Measurements from ENCODE around the gene KATNAL2.
"Not testable (repeated sequence)": the region's sequence is repeated elsewhere in the genome, so short reads cannot be mapped to it uniquely, and the experiment has no call there.

KATNAL2 gene

DNA sequence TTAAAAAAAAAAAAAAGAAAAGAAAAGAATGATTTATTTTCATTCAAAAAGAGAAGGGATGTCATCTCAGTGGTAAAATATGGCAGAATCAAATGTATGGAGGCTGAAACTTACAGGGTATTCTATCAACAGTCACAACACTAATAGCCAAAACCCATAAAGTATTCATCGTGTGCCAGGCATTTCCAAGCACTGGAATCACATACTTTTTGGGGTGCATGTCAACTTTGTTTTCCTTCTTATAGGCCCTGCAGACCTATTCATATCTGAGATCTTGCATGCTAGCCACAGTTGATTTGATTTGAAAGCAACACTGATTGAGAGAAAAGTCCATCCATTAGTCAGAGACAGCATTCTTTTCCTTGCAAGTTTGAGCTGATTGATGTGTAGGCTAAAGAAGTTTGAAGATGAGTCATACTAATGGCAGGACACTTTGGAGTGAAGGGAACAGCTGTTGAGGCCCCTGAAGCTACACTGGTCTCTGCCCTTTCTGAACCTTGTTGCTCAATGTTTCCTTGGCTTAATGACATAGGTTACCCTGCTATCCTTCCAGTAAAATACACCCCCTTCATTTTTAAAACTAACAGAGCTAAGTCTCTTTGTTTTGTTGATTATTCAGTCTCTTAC is 22.0 kb downstream of the KATNAL2 start:
- DNase-seq (ENCODE audit: low read depth), result peak; percentile 78

DNA sequence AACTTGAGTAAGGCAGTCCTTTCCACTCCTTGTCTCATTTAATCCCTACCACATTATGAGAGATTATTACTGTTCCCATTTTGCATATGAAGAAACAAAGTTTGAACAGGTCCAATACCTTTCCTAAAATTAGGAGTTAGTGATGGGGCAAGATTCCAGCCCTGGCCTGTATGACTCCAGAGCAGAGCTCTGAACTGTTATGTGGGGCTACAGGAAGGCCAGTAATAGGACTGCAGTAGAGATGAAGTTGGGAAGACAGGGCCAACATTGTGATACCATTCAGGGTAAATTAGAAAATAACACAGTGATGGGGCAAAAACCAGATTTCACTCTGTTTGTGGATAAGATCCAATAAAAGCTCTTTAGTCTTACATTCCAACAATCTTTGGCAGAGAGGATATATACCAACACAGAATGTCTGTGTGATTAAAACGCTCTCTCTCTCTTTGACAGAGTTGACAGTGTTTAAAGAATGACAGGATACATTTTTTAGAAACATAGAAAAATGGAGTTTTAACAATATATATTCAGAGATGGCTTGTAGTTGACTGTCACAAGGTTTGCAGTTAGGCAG is 22.7 kb downstream of the KATNAL2 start:
- no peak for DNase-seq (ENCODE audit: low read depth)

DNA sequence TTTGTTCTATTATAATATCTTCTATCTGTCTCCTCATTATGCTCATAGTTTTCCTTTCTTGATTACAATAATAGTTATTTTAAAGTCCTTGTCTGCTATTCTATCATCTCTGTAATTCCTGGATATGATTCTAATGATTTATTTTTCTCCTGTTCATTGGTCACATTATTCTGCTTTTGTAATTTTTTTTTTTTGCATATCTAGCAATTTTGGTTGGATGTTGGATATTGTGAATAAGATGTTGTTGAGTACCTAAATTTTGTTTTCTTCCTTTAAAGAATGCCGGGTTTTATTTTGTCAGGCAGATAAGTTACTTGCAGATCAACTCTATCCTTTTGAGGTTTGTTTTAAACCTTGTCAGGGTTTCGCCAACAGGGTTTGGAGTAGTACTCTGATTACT is 25.2 kb downstream of the KATNAL2 start:
- DNase-seq (ENCODE audit: low read depth), result no peak

DNA sequence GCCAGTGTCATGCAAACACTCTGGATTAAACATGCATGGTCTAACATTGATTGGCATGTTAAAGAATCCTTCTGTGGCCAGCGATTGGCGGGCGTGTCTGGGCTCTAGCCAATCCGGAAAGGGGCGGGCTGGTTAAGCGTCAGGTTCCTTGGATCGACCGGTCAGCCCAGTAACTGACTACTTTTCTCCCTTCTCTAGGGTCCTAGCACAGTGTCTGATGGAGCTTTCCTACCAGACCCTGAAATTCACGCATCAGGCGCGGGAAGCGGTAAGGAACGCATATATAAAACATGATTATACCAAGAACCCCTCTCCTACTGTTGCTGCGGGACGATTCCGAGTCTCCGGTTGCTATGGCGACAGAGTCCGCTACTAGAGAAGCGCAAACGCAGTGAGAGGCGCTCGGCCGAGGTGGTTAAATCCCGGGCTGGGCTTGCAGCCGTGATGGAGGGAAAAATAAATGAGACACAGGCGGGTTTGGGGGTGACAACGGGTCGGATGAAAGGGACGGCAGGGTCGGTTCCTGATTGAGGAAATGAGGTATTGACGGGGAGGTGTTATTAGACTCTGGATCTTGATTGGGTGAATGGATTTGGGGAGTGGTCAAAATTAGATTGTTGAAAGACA is 29.4 kb downstream of the KATNAL2 start:
- peak; percentile 79 for DNase-seq (ENCODE audit: low read depth)

DNA sequence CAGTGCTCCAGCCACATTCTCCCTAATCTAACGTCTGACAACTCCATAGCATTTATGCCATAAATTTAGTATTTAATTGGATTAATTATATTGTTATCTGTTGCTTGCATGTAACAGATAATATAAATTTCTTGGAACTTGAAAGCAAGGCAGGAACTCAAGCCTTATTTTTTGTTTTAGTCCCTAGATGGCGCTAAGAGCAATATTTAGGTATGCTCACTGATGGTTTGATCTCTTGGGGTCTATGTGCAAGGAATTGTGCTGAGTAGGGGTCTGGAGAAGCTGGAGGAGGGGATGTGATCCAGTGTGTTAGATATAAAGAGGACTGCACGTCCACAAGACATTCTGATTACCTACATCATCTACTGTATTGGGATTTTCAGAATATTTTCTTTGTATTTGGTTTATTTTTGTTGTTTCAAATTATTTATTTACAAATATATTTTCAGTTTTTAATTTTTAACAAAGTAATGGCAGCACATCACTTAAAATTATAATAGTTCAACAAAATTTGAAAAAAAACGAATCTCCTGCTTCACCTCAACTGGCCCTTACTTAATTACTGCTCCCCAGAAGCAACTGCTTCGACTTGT is 32.8 kb downstream of the KATNAL2 start:
- no peak for DNase-seq (ENCODE audit: low read depth)

DNA sequence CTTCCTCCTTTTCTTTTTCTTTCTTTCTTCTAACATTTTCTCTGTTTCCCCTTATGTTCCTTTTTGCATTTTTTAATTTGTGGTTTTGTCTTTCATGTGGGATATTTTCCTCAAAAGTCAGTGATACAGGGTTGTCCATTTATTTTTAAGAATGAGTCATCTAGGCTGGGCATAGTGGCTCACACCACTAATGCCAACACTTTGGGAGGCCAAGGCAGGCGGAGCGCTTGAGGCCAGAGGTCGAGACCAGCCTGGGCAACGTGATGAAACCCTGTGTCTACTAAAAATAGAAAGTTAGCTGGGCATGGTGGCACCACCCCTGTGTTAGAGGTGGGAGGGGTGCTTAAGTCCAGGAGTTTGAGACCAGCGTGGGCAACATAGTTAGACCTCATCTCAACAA is 35.8 kb downstream of the KATNAL2 start:
- no peak for DNase-seq (ENCODE audit: low read depth)

DNA sequence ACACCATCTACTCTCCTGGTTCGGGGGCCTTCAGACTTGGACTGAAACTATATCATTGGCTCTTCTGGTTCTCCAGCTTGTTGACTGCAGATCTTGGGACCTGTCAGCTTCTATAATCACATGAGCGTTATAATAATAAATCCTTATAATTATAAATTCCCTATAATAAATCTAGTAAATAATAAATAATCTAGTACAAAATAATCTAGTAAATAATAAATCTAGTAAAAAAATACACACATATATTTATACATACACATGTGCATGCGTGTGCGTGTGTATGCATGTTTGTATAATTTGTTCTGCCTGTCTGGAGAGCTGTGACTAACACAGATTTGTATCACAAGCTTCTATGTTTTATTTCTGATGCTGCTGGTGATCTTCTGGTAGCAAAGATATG is 40.8 kb downstream of the KATNAL2 start:
- DNase-seq (ENCODE audit: low read depth), result no peak

DNA sequence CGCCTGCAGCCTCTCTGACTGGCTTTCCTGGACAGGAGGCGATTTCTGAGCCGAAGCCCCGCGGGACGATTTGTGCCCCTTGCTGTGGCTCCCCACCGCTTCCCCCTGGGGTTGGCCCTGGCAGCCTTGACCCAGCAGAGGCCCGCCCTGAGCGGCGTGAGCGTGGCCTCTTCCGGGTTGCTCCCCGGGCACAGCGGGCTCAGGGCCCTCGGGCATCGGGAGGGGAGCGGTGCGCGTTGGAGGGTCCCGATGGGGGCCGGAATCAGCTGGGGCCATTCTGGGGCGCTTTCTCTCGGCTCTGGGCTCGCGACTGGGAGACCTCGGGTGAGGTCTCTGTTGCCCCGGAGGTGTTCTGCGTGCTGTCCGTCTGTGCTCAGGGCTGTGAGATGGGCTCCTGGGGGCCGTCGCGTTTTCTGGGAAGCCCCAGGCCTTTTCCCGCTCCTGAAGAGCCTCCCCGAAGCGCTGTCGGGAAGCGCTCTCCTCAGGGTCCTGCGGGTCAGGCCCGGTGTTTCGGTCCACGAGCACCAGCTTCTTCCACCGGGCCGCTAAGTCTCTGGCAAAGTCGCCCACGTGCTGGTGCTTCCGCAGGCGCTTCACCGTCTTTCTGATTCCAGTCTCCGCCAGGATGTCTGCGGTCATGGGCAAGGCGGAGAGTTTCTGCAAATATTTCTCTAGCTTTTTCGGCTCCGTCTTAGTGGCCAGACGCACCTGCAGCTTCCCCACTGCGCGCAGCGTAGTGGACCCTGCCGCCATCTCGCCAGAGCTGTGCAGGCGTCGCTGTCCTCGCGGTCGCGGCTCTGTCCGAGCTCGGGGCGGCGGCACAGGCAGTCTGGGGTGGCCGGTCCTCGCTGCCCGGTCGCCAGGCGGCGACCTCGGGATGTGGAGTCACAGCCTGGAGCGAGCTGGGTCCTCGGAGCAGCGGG is 46.5 kb downstream of the KATNAL2 start:
- DNase-seq (ENCODE audit: low read depth), result not testable (repeated sequence)

DNA sequence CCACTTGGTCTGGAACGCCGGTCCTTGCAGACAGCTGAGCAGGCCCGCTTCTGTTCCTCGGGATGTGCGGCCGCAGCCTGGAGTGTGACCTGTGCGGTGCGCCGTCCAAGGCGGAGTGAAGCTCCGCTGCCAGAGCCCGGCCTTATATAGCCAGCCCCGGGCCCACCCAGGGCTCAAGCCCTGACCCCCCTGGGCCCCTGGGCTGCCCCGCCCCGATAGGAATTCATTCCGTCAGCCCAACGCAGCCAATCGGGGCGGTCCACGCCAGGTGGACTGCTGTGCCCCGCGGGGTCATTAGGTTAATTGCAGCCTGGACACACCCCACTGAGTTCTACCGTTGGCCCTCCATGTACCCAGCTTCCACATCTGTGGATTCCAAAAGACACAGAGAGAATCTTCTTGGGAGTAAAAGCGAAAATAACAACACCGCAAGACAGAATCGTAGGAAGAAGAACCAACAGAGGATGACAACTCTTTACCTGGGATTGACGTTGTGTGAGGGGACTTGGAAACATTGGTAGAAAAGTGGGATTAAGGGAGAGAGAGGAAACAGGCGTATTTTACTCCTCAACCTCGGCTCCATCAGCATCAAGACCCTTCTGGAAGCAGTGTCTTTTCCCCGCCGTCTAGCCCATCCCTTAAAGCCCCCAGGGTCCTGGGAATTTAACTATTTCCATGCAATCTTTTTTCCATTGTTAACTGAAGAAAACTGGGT is 47.3 kb downstream of the KATNAL2 start:
- not testable (repeated sequence) for DNase-seq (ENCODE audit: low read depth)

DNA sequence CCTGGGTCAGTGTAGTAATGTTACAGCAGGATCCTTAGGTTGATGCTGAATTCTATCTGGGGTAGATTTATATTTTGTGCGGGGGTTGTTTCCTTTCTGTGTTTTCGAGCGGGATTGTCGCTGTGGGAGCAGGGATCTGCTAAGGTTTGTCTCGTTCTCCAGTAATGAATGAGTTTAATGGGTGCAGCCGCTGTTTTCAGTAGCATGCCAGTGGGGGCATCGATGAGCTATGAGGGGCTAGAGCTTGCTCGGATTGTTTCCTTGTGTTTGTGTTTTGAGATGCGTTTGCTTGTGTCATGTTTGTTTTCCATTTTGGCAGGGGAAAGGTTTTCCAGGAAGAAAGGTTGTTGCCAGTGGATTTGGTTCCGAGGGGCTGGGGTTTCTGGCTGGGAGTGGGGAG is 48.9 kb downstream of the KATNAL2 start:
- DNase-seq (ENCODE audit: low read depth), result not testable (repeated sequence)

DNA sequence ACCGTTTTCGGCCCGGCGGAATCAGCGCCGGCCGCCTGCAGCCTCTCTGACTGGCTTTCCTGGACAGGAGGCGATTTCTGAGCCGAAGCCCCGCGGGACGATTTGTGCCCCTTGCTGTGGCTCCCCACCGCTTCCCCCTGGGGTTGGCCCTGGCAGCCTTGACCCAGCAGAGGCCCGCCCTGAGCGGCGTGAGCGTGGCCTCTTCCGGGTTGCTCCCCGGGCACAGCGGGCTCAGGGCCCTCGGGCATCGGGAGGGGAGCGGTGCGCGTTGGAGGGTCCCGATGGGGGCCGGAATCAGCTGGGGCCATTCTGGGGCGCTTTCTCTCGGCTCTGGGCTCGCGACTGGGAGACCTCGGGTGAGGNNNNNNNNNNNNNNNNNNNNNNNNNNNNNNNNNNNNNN is 52.1 kb downstream of the KATNAL2 start:
- not testable (repeated sequence) for DNase-seq (ENCODE audit: low read depth)

DNA sequence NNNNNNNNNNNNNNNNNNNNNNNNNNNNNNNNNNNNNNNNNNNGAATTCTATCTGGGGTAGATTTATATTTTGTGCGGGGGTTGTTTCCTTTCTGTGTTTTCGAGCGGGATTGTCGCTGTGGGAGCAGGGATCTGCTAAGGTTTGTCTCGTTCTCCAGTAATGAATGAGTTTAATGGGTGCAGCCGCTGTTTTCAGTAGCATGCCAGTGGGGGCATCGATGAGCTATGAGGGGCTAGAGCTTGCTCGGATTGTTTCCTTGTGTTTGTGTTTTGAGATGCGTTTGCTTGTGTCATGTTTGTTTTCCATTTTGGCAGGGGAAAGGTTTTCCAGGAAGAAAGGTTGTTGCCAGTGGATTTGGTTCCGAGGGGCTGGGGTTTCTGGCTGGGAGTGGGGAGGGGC is 102.5 kb downstream of the KATNAL2 start:
- not testable (repeated sequence) for DNase-seq (ENCODE audit: low read depth)

DNA sequence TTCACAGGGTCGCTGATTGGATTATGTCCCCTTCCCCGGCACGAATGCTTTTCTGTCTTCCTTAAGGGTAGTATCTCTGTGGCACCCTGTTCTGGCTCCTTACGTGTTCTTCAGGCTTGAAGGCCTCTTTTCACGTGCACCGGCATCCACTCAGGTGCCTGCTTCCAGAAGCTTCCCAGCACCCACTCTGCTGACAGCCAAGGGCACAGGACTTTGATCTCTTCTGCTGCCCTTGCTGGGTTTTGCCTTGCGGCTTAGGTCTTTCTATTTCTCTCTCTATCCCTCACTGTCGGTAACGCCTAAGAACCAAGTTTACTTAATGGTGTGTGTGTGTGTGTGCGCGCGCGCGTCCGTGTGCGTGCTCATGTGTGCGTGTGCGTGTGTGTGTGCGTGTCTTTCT is 103.4 kb downstream of the KATNAL2 start:
- DNase-seq (ENCODE audit: low read depth), result not testable (repeated sequence)

DNA sequence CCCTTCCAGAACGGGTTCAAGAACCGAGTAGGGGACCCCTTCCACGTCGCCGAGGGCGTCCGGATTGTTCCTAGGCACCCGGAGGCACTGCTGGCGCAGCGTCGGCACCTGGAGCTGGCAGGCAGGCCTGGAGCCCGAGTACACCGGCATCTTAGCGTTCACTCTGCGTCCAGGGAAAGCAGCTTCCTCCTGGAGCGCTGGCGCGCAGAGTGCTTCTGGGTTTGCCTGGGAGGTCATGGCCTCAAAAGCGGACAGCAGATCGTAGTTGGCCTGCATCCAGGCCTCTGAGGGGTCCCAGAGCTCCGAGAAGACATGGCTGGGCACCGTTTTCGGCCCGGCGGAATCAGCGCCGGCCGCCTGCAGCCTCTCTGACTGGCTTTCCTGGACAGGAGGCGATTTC is 105.4 kb downstream of the KATNAL2 start:
- DNase-seq (ENCODE audit: low read depth), result not testable (repeated sequence)

DNA sequence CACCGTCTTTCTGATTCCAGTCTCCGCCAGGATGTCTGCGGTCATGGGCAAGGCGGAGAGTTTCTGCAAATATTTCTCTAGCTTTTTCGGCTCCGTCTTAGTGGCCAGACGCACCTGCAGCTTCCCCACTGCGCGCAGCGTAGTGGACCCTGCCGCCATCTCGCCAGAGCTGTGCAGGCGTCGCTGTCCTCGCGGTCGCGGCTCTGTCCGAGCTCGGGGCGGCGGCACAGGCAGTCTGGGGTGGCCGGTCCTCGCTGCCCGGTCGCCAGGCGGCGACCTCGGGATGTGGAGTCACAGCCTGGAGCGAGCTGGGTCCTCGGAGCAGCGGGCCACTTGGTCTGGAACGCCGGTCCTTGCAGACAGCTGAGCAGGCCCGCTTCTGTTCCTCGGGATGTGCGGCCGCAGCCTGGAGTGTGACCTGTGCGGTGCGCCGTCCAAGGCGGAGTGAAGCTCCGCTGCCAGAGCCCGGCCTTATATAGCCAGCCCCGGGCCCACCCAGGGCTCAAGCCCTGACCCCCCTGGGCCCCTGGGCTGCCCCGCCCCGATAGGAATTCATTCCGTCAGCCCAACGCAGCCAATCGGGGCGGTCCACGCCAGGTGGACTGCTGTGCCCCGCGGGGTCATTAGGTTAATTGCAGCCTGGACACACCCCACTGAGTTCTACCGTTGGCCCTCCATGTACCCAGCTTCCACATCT is 106.5 kb downstream of the KATNAL2 start:
- DNase-seq (ENCODE audit: low read depth), result not testable (repeated sequence)

DNA sequence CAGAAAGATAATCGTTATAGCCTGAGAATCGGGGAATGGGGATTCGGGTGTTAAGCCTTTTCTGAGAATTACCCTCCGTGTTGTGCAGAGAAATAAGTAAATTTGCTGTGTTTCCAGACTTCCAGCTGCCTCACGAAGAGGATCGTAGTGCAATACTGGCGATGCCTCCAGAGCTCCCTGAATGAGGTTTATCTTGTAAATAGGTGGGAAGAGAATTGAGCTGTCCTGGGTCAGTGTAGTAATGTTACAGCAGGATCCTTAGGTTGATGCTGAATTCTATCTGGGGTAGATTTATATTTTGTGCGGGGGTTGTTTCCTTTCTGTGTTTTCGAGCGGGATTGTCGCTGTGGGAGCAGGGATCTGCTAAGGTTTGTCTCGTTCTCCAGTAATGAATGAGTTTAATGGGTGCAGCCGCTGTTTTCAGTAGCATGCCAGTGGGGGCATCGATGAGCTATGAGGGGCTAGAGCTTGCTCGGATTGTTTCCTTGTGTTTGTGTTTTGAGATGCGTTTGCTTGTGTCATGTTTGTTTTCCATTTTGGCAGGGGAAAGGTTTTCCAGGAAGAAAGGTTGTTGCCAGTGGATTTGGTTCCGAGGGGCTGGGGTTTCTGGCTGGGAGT is 108.3 kb downstream of the KATNAL2 start:
- not testable (repeated sequence) for DNase-seq (ENCODE audit: low read depth)

DNA sequence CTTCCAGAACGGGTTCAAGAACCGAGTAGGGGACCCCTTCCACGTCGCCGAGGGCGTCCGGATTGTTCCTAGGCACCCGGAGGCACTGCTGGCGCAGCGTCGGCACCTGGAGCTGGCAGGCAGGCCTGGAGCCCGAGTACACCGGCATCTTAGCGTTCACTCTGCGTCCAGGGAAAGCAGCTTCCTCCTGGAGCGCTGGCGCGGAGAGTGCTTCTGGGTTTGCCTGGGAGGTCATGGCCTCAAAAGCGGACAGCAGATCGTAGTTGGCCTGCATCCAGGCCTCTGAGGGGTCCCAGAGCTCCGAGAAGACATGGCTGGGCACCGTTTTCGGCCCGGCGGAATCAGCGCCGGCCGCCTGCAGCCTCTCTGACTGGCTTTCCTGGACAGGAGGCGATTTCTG is 111.3 kb downstream of the KATNAL2 start:
- DNase-seq (ENCODE audit: low read depth), result not testable (repeated sequence)

DNA sequence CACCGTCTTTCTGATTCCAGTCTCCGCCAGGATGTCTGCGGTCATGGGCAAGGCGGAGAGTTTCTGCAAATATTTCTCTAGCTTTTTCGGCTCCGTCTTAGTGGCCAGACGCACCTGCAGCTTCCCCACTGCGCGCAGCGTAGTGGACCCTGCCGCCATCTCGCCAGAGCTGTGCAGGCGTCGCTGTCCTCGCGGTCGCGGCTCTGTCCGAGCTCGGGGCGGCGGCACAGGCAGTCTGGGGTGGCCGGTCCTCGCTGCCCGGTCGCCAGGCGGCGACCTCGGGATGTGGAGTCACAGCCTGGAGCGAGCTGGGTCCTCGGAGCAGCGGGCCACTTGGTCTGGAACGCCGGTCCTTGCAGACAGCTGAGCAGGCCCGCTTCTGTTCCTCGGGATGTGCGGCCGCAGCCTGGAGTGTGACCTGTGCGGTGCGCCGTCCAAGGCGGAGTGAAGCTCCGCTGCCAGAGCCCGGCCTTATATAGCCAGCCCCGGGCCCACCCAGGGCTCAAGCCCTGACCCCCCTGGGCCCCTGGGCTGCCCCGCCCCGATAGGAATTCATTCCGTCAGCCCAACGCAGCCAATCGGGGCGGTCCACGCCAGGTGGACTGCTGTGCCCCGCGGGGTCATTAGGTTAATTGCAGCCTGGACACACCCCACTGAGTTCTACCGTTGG is 112.4 kb downstream of the KATNAL2 start:
- not testable (repeated sequence) for DNase-seq (ENCODE audit: low read depth)

DNA sequence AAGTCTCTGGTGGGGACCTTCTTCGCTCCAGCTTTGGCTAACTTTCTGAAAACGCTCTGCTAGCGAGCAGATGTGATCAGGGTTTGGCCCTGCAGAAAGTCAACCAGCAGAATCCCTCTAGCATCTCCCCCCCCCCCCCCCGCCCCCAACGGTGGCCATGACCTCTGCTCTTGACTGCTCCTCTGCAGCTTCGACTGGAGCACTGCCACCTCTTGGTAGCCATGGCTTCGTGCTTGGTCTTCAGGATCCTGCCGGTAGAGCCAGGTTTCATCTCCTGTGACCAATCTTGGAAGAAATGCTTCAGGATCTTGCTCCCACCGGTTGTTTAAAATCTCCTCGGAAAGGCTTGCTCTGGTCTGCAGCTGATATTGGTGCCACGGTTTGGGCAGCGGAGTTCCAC is 113.5 kb downstream of the KATNAL2 start:
- not testable (repeated sequence) for DNase-seq (ENCODE audit: low read depth)

DNA sequence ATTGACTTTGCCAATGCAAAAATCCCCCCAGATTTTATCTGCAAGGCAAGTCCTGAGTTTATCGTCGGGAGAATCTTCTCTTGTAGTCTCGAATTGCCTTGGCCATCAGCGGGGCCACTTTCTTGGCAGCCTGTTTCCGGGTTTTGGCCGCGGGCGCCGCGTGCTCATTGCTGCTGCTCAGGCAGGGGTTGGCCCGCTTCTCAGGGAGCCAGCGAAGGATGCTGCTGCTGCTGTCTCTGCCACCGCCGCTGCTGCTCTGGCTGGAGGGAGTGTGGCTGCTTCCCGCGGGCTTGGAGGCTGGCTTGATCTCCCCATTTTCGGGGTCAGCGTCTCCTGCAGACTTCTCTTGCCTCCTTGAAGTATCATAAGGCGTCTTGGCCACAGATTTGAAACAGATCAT is 115.5 kb downstream of the KATNAL2 start:
- DNase-seq (ENCODE audit: low read depth), result no peak

Measured in amniotic epithelial cell (primary cell).